CD4-positive, CD25-positive, alpha-beta regulatory T cell (primary cell): ENCODE measurements around the gene KLF3. TPM values are rescaled to one million over a fixed set of nuclear protein-coding genes. Genes with fewer than 3 reads are reported as not detected.

Source experiments
- ATAC-seq, 2 donors: fragments of 150-1000 bp; cut with Tn5 transposase; one replicate each; pipeline ENCODE4 v1.10.0; 2021; ENCODE audit warnings: low read depth in 2 of 2, moderate number of reproducible peaks in 2 of 2, moderate library complexity in 1 of 2
- DNase-seq, 3 donors: peaks; one replicate each; pipeline versions ENCODE4 v3.0.0 to v3.0.0-alpha.2; 2012 to 2022; ENCODE audit warnings: mixed read lengths in 1 of 3
- H3K27ac ChIP-seq: one replicate; pipeline ENCODE4 v1.7.0; 2013; ENCODE audit warnings: mild to moderate bottlenecking, low read length; ENCODE audit not compliant: insufficient read depth, poor library complexity, severe bottlenecking
- H3K27me3 ChIP-seq: one replicate; pipeline ENCODE4 v1.7.0; 2013; ENCODE audit warnings: low read length; ENCODE audit not compliant: control insufficient read depth, insufficient read depth
- H3K36me3 ChIP-seq: one replicate; pipeline ENCODE4 v1.7.0; 2013; ENCODE audit warnings: mild to moderate bottlenecking, low read length, moderate library complexity; ENCODE audit not compliant: control insufficient read depth, insufficient read depth
- H3K4me1 ChIP-seq: 2 replicates; pipeline ENCODE4 v1.7.0; 2013; ENCODE audit warnings: mild to moderate bottlenecking, low read length; ENCODE audit not compliant: insufficient read depth, control insufficient read depth, poor library complexity, severe bottlenecking
- H3K4me3 ChIP-seq: one replicate; pipeline ENCODE4 v1.7.0; 2013; ENCODE audit warnings: low read depth, mild to moderate bottlenecking, low read length, moderate library complexity
- H3K9me3 ChIP-seq, 2 experiments: 1 replicate in 1 of 2; 2 replicates in 1 of 2; pipeline ENCODE4 v1.7.0; 2013; ENCODE audit warnings: low read length in 2 of 2, mild to moderate bottlenecking in 1 of 2, moderate library complexity in 1 of 2; ENCODE audit not compliant: control insufficient read depth in 2 of 2
- H3K27ac Mint-ChIP-seq, 3 donors: one replicate each; pipeline ENCODE4 v1.8.0; 2020 to 2022; ENCODE audit warnings: mild to moderate bottlenecking in 3 of 3, mixed read lengths in 3 of 3, moderate library complexity in 2 of 3
- H3K27me3 Mint-ChIP-seq: one replicate; pipeline ENCODE4 v1.8.0; 2022; ENCODE audit warnings: mild to moderate bottlenecking, mixed read lengths
- H3K36me3 Mint-ChIP-seq: one replicate; pipeline ENCODE4 v1.8.0; 2020; ENCODE audit warnings: mixed read lengths
- H3K4me1 Mint-ChIP-seq, 4 donors: one replicate each; pipeline ENCODE4 v1.8.0; 2020 to 2022; ENCODE audit warnings: mixed read lengths in 4 of 4, mild to moderate bottlenecking in 1 of 4
- H3K4me3 Mint-ChIP-seq, 4 donors: one replicate each; pipeline ENCODE4 v1.8.0; 2020 to 2022; ENCODE audit warnings: mild to moderate bottlenecking in 4 of 4, mixed read lengths in 4 of 4, moderate library complexity in 3 of 4
- H3K9me3 Mint-ChIP-seq, 7 donors: one replicate each; pipeline ENCODE4 v1.8.0; 2020 to 2022; ENCODE audit warnings: mixed read lengths in 7 of 7, mild to moderate bottlenecking in 3 of 7, moderate library complexity in 2 of 7
- polyA plus RNA-seq, 4 donors: library from polyadenylated mRNA; unstranded; fragments of 300-500 nt; fragmentation: Illumina TruSeq; gene quantifications; one replicate each; pipeline ENCODE4 v1.2.3, GENCODE V29; 2021
- total RNA-seq: library from RNA; stranded (reverse); gene quantifications from one replicate; pipeline ENCODE4 v1.2.3, GENCODE V29; 2022

Gene KLF3
- total and polyA plus RNA-seq, 5 donors from 2014 or later = 74.9 to 126 (median 87.0) TPM

GRCh38 chr4:38665551-38666411 is 1.8 kb downstream of the KLF3 start:
- Histone ChIP-seq H3K36me3 (no peaks in the 10 kb centered on the region), H3K4me1 (peaks cover 61% of the 10 kb centered on the region), H3K27me3 (no peaks in the 10 kb centered on the region), H3K4me3 (peak overlapping the region; percentile 96), H3K27ac (peak overlapping the region; percentile 89), H3K9me3 (no peaks in the 10 kb centered on the region)
- Mint-ChIP-seq H3K27ac (peak overlapping the region; percentile 93 to 99 (median 94)), H3K4me1 (peaks cover 8 to 70% (median 59%) of the 10 kb centered on the region in 4 donors), H3K27me3 (peaks cover 11% of the 10 kb centered on the region), H3K4me3 (peak overlapping the region; percentile 90 to 99 (median 94)), H3K36me3 (peaks cover 18% of the 10 kb centered on the region), H3K9me3 (peaks cover 0 to 1% (median 0%) of the 10 kb centered on the region in 7 donors)
- ATAC-seq (no peak), DNase-seq (peak in 1 of 3 donors; percentile 46)

GRCh38 chr4:38666766-38667084 is 2.7 kb downstream of the KLF3 start:
- Histone ChIP-seq H3K27me3 (no peaks in the 10 kb centered on the region), H3K27ac (peak overlapping the region; percentile 89), H3K4me1 (peaks cover 70% of the 10 kb centered on the region), H3K4me3 (peak overlapping the region; percentile 96), H3K36me3 (no peaks in the 10 kb centered on the region), H3K9me3 (no peaks in the 10 kb centered on the region)
- peaks cover 0 to 1% (median 0%) of the 10 kb centered on the region in 7 donors for H3K9me3 Mint-ChIP-seq
- DNase-seq (no peak), ATAC-seq (no peak)
- H3K36me3 Mint-ChIP-seq = peaks cover 23% of the 10 kb centered on the region
- H3K27ac Mint-ChIP-seq = peak overlapping the region; percentile 93 to 95 (median 94)
- H3K27me3 Mint-ChIP-seq = peaks cover 4% of the 10 kb centered on the region
- peaks cover 12 to 71% (median 60%) of the 10 kb centered on the region in 4 donors for H3K4me1 Mint-ChIP-seq
- H3K4me3 Mint-ChIP-seq = peak overlapping the region; percentile 90 to 99 (median 94)

DNA sequence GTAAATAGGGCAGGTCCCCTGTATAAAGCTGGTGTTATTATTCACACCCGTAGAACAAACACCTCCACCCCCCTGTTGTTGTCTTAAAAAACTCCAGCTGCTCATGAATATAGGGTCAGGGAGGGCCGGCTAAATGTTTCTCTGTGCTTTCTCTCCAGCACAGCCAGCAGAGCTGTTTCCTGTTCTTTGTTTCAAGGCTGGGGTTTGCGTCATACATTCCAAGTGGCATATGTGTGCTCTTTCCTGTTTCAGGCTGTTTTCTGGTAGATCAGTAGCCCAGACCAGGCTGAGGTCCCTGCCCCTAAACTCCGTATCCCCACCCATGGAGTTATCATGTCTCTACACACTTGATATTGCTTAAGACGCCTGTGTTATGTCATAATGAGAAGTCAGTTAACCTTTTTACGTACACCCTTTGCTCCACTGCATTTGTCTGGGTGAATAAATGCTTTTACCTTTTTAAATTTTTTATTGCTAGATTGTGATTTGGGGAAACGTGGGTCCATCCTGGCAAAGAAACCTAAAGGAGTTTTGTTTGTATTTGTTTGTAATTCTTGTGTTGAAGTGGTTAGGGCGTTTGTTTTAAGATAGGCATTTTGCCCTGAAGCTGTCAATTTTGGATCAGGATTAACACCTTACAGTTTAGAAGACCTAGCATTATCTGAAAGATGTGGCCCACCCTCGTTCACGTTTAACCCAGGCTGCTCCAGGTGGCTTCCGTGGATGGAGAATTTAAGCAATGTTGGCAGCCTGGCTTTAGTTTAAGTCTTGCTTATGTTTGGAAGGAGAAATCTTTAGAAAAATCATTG is 3.3 kb downstream of the KLF3 start:
- Mint-ChIP-seq H3K27ac (peak overlapping the region; percentile 93 to 95 (median 94)), H3K4me3 (peak overlapping the region; percentile 90 to 99 (median 94)), H3K4me1 (peaks cover 12 to 71% (median 60%) of the 10 kb centered on the region in 4 donors), H3K9me3 (peaks cover 0 to 1% (median 0%) of the 10 kb centered on the region in 7 donors), H3K36me3 (peaks cover 23% of the 10 kb centered on the region), H3K27me3 (peaks cover 4% of the 10 kb centered on the region)
- no peaks in the 10 kb centered on the region for H3K9me3 ChIP-seq
- H3K36me3 ChIP-seq = no peaks in the 10 kb centered on the region
- peak overlapping the region; percentile 89 for H3K27ac ChIP-seq
- H3K4me1 ChIP-seq = peaks cover 72% of the 10 kb centered on the region
- H3K4me3 ChIP-seq = peak overlapping the region; percentile 96
- DNase-seq (peak; percentile 55 to 84 (median 83)), ATAC-seq (peak; percentile 10 to 11)
- no peaks in the 10 kb centered on the region for H3K27me3 ChIP-seq

DNA sequence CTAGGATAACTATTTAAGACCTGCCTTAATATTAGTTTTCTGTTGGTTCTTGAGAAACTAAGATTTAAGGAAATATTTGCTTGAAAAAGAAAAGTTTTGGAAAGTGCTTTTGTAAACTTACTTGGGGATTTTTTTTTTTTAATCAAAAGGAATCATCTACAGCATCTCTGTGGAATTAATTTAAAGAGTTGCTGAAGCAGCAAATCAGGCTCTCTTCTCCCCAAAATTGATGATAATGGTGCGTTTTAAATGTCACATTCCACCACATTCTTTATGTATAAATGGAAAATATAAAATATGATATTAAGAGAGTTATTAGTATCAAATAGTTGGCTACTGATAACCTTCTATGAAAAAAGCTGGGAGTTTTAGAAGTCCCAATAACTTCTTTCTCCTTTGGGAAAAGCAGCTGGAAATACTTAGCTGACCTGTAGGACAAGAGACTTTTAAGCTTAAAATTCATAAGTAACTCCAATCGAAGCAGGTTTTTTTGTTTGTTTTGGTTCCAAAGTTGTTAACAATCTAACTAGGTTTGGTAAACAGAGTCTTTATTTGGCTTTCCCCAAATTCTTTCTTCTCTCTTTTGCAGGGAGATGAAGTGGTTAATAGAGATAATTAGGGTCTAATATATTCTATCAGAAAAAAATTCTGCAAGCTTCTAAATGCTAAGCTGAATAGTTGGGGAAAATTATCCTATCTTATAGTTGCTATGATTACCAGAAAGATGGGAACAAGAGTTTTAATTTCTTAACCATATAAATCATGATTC is 4.4 kb downstream of the KLF3 start:
- peak overlapping the region; percentile 89 for H3K27ac ChIP-seq
- H3K4me1 Mint-ChIP-seq = peaks cover 18 to 78% (median 66%) of the 10 kb centered on the region in 4 donors
- H3K4me3 Mint-ChIP-seq = peak overlapping the region; percentile 79 to 91 (median 90)
- peaks cover 26% of the 10 kb centered on the region for H3K36me3 Mint-ChIP-seq
- ATAC-seq (no peak), DNase-seq (no peak)
- H3K36me3 ChIP-seq = no peaks in the 10 kb centered on the region
- H3K9me3 Mint-ChIP-seq = peaks cover 0 to 1% (median 0%) of the 10 kb centered on the region in 7 donors
- no peaks in the 10 kb centered on the region for H3K9me3 ChIP-seq
- H3K27me3 Mint-ChIP-seq = peaks cover 4% of the 10 kb centered on the region
- H3K4me1 ChIP-seq = peaks cover 74% of the 10 kb centered on the region
- peak overlapping the region in 2 of 3 donors; percentile 76 to 94 for H3K27ac Mint-ChIP-seq
- peak overlapping the region; percentile 96 for H3K4me3 ChIP-seq
- no peaks in the 10 kb centered on the region for H3K27me3 ChIP-seq

- Mint-ChIP-seq H3K4me1 (peaks cover 26 to 86% (median 74%) of the 10 kb centered on the region in 4 donors), H3K27me3 (peaks cover 4% of the 10 kb centered on the region), H3K4me3 (peak overlapping the region; percentile 79 to 91 (median 90)), H3K36me3 (peaks cover 26% of the 10 kb centered on the region), H3K27ac (peak overlapping the region in 2 of 3 donors; percentile 76 to 94), H3K9me3 (peaks cover 0 to 1% (median 0%) of the 10 kb centered on the region in 7 donors)
- ATAC-seq = no peak
- Histone ChIP-seq H3K9me3 (no peaks in the 10 kb centered on the region), H3K36me3 (no peaks in the 10 kb centered on the region), H3K4me3 (peak overlapping the region; percentile 96), H3K27ac (peak overlapping the region; percentile 89), H3K4me1 (peaks cover 83% of the 10 kb centered on the region), H3K27me3 (no peaks in the 10 kb centered on the region)
- DNase-seq = no peak
These were observed 5.2 kb downstream of the KLF3 start for GRCh38 chr4:38669208-38669607.

GRCh38 chr4:38670109-38670901 is 6.3 kb downstream of the KLF3 start:
- H3K4me3 Mint-ChIP-seq = peak overlapping the region; percentile 67 to 91 (median 90)
- ATAC-seq = no peak
- H3K27ac Mint-ChIP-seq = peak overlapping the region; percentile 94 to 97 (median 96)
- Histone ChIP-seq H3K27ac (peak overlapping the region; percentile 89), H3K4me1 (peaks cover 94% of the 10 kb centered on the region), H3K9me3 (no peaks in the 10 kb centered on the region), H3K27me3 (no peaks in the 10 kb centered on the region), H3K4me3 (peak overlapping the region; percentile 77), H3K36me3 (no peaks in the 10 kb centered on the region)
- H3K27me3 Mint-ChIP-seq = peaks cover 2% of the 10 kb centered on the region
- DNase-seq = no peak
- H3K36me3 Mint-ChIP-seq = peaks cover 22% of the 10 kb centered on the region
- H3K4me1 Mint-ChIP-seq = peaks cover 27 to 93% (median 85%) of the 10 kb centered on the region in 4 donors
- H3K9me3 Mint-ChIP-seq = peaks cover 0 to 1% (median 0%) of the 10 kb centered on the region in 7 donors
